Subcutaneous adipose tissue (tissue), 4 donors: ENCODE results near the gene L1CAM. TPM values are rescaled to one million over a fixed set of nuclear protein-coding genes. Genes with fewer than 3 reads are reported as not detected.

Experiments
- total RNA-seq, 4 donors: library from RNA; depleted of rRNA; stranded (reverse); fragments of >200 nt; gene quantifications; one replicate each; pipeline ENCODE4 v1.1.0, GENCODE V29; 2016
- TF ChIP-seq, protein P1 (sequence below): fragments of 450-650 bp; IDR thresholded peaks from one replicate; pipeline ENCODE4 v1.5.1; 2016; ENCODE audit warnings: low read depth, mild to moderate bottlenecking, control low read depth, antibody characterized with exemption, moderate library complexity

Gene L1CAM
- total RNA-seq, 4 donors from 2014 or later = 0.68 to 1.5 (median 0.95) TPM

- TF ChIP-seq, protein P1, sequence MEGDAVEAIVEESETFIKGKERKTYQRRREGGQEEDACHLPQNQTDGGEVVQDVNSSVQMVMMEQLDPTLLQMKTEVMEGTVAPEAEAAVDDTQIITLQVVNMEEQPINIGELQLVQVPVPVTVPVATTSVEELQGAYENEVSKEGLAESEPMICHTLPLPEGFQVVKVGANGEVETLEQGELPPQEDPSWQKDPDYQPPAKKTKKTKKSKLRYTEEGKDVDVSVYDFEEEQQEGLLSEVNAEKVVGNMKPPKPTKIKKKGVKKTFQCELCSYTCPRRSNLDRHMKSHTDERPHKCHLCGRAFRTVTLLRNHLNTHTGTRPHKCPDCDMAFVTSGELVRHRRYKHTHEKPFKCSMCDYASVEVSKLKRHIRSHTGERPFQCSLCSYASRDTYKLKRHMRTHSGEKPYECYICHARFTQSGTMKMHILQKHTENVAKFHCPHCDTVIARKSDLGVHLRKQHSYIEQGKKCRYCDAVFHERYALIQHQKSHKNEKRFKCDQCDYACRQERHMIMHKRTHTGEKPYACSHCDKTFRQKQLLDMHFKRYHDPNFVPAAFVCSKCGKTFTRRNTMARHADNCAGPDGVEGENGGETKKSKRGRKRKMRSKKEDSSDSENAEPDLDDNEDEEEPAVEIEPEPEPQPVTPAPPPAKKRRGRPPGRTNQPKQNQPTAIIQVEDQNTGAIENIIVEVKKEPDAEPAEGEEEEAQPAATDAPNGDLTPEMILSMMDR = no peak
These were observed 19.6 kb upstream of the L1CAM start for GRCh38 chrX:153905481-153906095.

DNA sequence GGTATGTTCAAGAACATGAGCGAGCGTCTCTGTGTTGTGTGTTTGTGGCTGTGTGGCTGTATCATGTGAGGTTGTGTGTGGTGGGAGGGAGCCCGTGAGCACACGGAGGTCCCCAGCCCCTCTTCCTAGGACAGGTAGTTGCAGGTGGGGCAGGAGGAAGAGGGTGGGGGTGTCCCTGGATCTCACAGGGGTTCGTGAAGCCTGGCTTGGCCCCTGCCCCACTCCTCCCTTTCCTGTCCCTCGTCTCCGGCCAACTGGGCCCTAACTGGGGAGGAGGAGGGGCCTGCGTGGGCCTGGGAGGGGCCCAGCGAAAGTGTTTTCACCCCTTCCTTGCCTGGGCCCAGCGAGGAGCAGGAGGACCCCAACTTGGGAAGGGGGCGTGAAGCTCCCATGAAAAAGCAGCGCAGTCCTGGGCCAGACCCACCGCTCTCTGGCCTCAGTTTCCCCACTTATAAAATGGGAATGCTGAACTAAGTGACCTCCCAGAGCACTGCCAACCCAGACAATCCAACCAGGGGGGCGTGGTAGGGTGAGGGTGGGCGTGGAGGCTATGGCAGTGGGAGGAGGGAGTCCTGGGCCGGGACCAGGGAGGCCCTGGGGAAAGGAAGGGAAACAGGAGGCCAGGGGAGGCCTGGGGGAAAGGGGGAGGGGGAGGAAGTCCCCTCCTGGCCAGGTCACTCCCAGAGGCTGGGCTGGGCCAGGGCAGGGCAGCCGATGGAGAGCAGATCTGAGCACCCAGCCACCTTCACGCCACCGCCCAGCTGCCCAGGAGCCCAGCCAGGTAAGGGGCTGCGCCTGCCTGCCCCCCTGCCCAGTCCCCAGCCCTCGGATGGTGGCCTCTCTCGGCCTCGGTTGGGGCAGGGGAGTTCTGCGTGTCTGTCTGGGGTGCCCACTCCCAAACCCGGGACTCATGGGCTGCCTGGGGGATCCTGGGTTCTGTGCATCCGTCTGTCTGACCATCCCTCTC is 18.3 kb upstream of the L1CAM start, which contains the start of gene AVPR2:
Gene AVPR2, plus strand, starts transcription at position 683 of the 967 bp plus-strand sequence. CDS start 473 bp downstream, outside the sequence.
- TF ChIP-seq, protein P1 = no peak

DNA sequence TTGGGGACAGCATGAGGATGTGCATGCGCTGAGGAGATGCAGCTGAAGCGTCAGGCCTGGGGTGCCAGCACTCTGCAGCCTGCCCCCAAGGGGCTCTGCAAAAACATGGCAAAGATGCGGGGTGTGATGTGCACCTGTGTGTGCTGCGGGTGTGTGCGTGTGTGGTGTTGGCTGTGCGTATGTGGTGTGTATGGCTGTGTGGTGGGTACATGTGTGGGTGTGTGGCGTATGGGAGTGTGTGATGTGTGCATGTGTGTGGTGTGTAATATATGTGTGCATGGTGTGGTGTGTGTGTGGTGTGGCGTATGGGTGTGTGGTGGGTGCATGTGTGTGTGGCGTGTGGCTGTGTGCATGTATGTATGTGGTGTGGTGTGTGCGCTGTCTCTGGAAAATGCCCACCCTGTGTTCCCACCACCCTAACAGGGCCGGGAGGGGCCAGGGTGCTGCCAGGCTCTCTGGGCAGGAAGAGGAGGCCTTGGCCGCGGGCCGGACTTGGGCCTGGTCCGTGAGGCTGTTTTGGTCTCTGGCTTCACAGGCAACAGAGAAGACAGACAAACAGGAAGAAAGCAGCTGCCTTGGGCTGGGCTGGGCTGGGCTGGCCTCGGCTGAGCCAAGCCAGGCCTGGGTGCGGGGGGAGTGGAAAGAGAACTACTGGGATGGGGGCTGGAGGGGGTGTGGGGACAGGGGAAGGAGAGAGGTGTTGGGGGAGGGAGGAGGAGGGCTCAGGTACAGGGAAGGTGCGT is 17.4 kb upstream of the L1CAM start:
- TF ChIP-seq, protein P1 = no peak

DNA sequence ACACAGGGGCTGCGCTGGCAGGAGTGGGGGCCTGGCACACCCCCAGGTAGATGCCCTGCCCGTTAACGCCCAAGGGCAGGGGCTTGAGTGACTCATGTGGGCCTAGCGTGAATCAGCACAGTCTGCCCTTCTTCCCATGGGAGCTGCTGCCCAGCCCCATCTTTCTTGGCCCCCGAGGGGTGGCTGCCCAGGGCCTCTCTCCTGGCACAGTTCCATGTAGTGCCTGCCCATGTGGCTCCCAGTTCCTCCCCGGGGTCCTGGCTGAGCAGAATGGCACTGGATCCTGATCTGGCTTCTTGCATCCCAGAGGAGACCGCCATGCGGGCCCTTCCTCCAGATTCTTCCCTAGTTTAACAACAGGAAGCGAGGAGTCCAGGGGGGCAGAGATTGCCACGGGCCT is 16.4 kb upstream of the L1CAM start:
- TF ChIP-seq, protein P1 = no peak

DNA sequence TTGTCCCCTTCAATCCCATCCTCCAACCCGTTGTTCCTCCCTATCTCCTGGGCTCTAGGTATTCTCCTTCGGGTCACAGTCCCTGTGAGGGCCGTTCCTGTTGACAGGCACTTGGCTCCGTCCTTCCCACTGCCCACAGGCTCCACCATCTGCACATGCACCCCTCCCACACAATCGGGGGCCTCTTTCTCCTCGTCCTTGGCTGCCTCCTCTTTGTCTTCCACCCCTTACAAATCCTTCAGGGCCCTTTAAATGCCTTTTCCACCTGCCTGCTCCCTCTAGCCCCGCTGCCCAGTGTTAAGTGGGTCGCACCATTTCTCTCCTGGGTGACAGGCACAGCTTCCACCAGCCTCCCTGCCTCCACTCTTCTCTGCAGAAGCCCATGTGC is 15.8 kb upstream of the L1CAM start:
- TF ChIP-seq, protein P1 = no peak

- TF ChIP-seq, protein P1 = no peak
These were observed 15.1 kb upstream of the L1CAM start for GRCh38 chrX:153900831-153901752.
